Osteocyte (in vitro differentiated cells): Measurements from ENCODE around the gene TNFSF11. TPM values are rescaled to one million over a fixed set of nuclear protein-coding genes. Genes with fewer than 3 reads are reported as not detected.

Experiments
- DNase-seq: peaks from one replicate; pipeline ENCODE4 v3.0.0; 2021; ENCODE audit warnings: mixed read lengths; ENCODE audit not compliant: unreplicated experiment; ENCODE audit errors: extremely low spot score
- H3K27ac Mint-ChIP-seq: one replicate; pipeline ENCODE4 v1.8.0; 2021; ENCODE audit warnings: mild to moderate bottlenecking, mixed read lengths; ENCODE audit not compliant: unreplicated experiment
- H3K27me3 Mint-ChIP-seq: one replicate; pipeline ENCODE4 v1.8.0; 2021; ENCODE audit warnings: mixed read lengths; ENCODE audit not compliant: unreplicated experiment
- H3K36me3 Mint-ChIP-seq: one replicate; pipeline ENCODE4 v1.8.0; 2021; ENCODE audit warnings: mixed read lengths; ENCODE audit not compliant: unreplicated experiment
- H3K4me1 Mint-ChIP-seq: one replicate; pipeline ENCODE4 v1.8.0; 2021; ENCODE audit warnings: mixed read lengths; ENCODE audit not compliant: unreplicated experiment
- H3K4me3 Mint-ChIP-seq: one replicate; pipeline ENCODE4 v1.8.0; 2021; ENCODE audit warnings: mild to moderate bottlenecking, moderate library complexity, mixed read lengths; ENCODE audit not compliant: unreplicated experiment
- H3K9me3 Mint-ChIP-seq: one replicate; pipeline ENCODE4 v1.8.0; 2021; ENCODE audit warnings: mixed read lengths; ENCODE audit not compliant: unreplicated experiment
- total RNA-seq: library from RNA; stranded (reverse); gene quantifications from 2 replicates; pipeline ENCODE4 v1.2.1, GENCODE V29; 2021
- TF ChIP-seq, protein P1 (sequence below): fragments of 200-600 bp; sonication (generic); IDR thresholded peaks from 2 replicates; pipeline ENCODE4 v1.5.0; 2021; ENCODE audit warnings: antibody characterized with exemption, mild to moderate bottlenecking, moderate library complexity

The TNFSF11 gene
- total RNA-seq, 1 donor from 2014 or later: not detected

DNA sequence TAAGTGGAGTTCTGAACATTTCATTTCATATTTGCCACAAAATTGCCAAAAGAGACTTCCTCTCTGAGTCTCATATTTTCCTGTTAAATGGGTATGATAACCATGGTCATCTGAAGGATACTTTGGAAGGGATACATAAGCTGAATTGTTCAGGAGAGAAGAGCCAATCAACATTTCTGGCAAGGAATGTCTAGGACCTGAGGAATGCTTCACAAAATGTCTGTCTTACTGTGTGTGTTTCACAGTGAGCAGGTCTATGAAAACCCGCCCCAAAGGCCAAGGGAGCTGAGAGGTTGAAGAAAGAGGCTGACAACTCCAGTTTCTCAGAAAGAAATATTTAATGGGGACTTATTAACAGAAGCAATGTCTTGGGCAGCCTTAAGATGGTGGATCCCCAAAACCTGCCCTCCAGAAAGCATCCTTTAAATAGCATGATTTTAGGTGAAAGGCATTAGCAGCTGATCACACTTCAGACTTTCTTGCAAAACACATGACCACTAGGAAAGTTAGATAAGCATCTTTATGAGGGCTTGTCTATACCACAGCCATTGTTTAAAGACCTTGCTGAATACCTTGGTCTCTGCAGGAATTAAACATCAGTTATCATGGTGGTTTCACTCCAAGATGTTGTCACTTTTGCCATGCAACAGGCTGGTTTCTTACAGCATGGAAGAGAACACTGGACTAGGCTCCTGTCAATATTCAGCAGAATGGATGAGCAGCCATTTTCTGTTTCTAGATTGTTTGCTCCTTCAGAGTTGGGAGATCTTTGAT, 78.9 kb downstream of the TNFSF11 start:
- Mint-ChIP-seq H3K9me3 (no peaks in the 10 kb centered on the region), H3K4me3 (no peak overlapping the region), H3K27me3 (peaks cover 84% of the 10 kb centered on the region), H3K27ac (no peak overlapping the region), H3K36me3 (no peaks in the 10 kb centered on the region), H3K4me1 (no peaks in the 10 kb centered on the region)
- no peak for DNase-seq
- TF ChIP-seq, protein P1, sequence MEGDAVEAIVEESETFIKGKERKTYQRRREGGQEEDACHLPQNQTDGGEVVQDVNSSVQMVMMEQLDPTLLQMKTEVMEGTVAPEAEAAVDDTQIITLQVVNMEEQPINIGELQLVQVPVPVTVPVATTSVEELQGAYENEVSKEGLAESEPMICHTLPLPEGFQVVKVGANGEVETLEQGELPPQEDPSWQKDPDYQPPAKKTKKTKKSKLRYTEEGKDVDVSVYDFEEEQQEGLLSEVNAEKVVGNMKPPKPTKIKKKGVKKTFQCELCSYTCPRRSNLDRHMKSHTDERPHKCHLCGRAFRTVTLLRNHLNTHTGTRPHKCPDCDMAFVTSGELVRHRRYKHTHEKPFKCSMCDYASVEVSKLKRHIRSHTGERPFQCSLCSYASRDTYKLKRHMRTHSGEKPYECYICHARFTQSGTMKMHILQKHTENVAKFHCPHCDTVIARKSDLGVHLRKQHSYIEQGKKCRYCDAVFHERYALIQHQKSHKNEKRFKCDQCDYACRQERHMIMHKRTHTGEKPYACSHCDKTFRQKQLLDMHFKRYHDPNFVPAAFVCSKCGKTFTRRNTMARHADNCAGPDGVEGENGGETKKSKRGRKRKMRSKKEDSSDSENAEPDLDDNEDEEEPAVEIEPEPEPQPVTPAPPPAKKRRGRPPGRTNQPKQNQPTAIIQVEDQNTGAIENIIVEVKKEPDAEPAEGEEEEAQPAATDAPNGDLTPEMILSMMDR: no peak

DNA sequence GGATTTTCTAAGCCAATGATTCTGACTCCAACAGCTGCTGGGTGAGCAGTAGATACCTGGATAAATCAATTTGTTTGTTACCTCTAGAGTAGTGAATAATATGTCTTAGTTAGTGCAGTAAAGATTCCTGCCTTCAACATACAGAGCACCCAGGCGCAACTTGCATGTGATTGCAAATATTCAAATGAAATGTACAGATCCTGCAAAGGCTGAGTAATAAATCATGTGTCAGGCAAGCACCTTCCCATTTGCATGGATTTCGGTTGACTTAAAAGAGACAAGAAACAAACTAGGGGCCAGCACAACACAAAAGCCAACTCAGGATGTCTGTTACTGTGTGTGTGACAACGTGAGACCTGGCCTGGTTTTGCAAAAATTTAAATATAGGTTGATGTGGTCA, 79.7 kb downstream of the TNFSF11 start:
- Mint-ChIP-seq H3K4me1 (no peaks in the 10 kb centered on the region), H3K9me3 (no peaks in the 10 kb centered on the region), H3K27me3 (peaks cover 92% of the 10 kb centered on the region), H3K4me3 (no peak overlapping the region), H3K27ac (no peak overlapping the region), H3K36me3 (no peaks in the 10 kb centered on the region)
- DNase-seq: no peak
- TF ChIP-seq, protein P1: no peak

DNA sequence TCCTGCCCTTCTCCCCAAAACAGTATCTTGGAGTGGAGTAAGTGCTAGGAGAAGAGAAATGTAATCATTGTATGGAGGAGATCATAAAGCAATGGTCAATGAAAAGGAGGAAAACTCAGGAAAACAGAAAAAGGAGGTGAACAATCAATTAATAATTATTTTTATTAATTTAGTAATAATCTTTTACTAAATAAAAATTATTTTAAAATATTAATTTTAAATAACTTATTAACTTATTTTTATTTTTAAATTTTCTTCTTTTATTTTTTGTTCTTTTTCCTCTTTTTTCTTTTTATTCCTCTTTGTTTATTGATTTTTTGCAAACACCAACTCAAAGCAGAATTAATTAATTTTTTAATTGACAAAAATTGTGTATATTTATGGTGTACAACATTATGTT, 80.3 kb downstream of the TNFSF11 start:
- H3K9me3 Mint-ChIP-seq: no peaks in the 10 kb centered on the region
- no peaks in the 10 kb centered on the region for H3K4me1 Mint-ChIP-seq
- no peak overlapping the region for H3K27ac Mint-ChIP-seq
- peaks cover 93% of the 10 kb centered on the region for H3K27me3 Mint-ChIP-seq
- H3K36me3 Mint-ChIP-seq: no peaks in the 10 kb centered on the region
- DNase-seq: no peak
- H3K4me3 Mint-ChIP-seq: no peak overlapping the region
- TF ChIP-seq, protein P1: no peak

DNA sequence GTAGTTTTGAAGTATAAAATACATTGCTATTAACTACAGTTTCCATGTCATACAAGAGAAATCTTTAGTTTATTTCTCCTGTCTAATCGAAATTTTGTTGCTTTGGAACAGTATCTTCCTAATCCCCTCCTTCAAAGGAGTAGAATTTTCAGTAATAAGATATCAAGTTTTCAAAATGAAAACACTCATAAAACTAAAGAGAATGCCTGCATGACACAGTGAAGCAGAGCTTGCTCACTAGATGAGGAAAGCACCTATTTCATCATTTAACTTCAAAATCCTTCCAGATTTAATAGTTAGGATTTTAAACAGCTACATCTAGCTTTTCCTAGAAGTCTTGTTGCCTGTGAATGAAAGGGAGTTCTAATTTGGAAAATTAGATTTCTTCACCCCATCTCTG, 80.8 kb downstream of the TNFSF11 start:
- H3K27ac Mint-ChIP-seq: no peak overlapping the region
- H3K27me3 Mint-ChIP-seq: peaks cover 92% of the 10 kb centered on the region
- no peaks in the 10 kb centered on the region for H3K36me3 Mint-ChIP-seq

DNA sequence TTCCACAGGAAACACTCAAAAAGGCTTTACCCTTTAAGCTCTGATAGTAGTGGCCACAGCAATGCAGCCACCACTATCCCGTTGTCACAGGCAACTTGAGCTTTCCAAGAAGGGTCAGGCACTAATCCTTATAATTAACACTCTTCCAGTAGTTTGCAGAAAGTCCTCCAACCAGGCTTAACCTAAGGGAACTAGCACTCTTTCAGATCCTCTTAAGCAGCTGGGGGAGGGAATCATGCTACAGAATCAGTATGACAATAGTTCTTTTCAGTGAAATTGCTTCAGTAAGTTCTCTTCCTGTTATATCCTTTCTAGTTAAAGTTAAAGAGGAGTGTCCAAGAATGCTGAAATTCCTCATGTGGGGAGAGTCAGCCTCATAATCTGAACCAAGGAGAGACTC, 82.2 kb downstream of the TNFSF11 start:
- H3K4me3 Mint-ChIP-seq: no peak overlapping the region
- no peaks in the 10 kb centered on the region for H3K36me3 Mint-ChIP-seq
- peaks cover 83% of the 10 kb centered on the region for H3K27me3 Mint-ChIP-seq
- H3K27ac Mint-ChIP-seq: no peak overlapping the region
- TF ChIP-seq, protein P1: no peak
- no peak for DNase-seq
- H3K4me1 Mint-ChIP-seq: no peaks in the 10 kb centered on the region
- no peaks in the 10 kb centered on the region for H3K9me3 Mint-ChIP-seq

More for the DNA sequence above, 80.8 kb downstream of the TNFSF11 start:
- Mint-ChIP-seq H3K4me3 (no peak overlapping the region), H3K4me1 (no peaks in the 10 kb centered on the region), H3K9me3 (no peaks in the 10 kb centered on the region)
- DNase-seq: no peak
- TF ChIP-seq, protein P1: no peak
